ENCODE results near the gene ZDHHC11. TPM values are rescaled to one million over a fixed set of nuclear protein-coding genes. Genes with fewer than 3 reads are reported as not detected.

The ZDHHC11 gene
- total and polyA plus RNA-seq, 2 experiments from 2014 or later, result 8.0 to 29.1 TPM

DNA sequence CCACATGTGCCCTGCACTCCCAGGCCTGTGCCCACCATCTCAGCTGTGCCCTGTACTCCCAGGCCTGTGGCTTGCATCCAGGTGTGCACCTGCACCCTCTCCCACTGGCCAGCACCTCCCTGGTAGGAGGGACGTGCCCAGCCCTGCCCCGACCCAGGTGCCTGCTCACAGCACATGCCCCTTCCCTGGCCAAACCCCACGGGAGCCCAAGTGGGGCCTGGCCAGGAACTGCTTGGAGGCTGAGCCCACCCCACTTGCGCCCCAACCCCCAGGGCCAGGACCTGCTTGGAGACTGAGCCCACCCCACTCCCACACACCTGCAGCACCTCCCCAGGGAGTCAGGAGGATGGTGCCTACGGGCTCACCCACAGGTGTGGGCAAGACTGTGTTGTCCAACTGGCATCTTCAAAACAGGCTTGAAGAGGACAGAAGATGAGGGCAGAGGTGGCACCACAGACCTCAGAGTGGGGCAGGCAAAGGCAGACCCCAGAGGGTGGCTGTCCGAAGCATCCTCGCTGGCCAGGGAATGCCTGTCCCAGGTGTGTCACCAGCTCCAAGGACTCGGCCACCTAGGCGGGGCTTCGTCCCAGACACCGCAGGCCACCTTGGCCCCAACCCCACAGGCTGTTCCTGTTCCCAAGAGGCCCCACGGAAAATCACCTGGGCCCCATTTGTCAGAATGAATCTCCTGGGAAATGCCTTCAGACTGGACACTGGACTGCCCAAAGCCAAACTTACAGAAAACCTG is 77.1 kb downstream of the ZDHHC11 start:
- DNase-seq (ENCODE audit: low spot score), result no peak
- Mint-ChIP-seq H3K27me3 (ENCODE audit: insufficient read depth, low read depth, poor library complexity) (peaks cover 3% of the 10 kb centered on the region), H3K4me1 (peaks cover 2% of the 10 kb centered on the region; the same call in 2 of the 3 replicates)

More for the DNA sequence above, 77.1 kb downstream of the ZDHHC11 start:
- H3K27ac ChIP-seq (ENCODE audit: low read depth), result no peak overlapping the region
- TF ChIP-seq JUNB (IDR thresholded peaks at IDR 0.05; ENCODE audit: unreplicated experiment), result no peak
- TF ChIP-seq EZH2phosphoT487 (IDR thresholded peaks at IDR 0.05; ENCODE audit: unreplicated experiment), result no peak
- no peak for TF ChIP-seq STAT1 (IDR thresholded peaks at IDR 0.05; ENCODE audit: unreplicated experiment)
- TF ChIP-seq, protein P1, sequence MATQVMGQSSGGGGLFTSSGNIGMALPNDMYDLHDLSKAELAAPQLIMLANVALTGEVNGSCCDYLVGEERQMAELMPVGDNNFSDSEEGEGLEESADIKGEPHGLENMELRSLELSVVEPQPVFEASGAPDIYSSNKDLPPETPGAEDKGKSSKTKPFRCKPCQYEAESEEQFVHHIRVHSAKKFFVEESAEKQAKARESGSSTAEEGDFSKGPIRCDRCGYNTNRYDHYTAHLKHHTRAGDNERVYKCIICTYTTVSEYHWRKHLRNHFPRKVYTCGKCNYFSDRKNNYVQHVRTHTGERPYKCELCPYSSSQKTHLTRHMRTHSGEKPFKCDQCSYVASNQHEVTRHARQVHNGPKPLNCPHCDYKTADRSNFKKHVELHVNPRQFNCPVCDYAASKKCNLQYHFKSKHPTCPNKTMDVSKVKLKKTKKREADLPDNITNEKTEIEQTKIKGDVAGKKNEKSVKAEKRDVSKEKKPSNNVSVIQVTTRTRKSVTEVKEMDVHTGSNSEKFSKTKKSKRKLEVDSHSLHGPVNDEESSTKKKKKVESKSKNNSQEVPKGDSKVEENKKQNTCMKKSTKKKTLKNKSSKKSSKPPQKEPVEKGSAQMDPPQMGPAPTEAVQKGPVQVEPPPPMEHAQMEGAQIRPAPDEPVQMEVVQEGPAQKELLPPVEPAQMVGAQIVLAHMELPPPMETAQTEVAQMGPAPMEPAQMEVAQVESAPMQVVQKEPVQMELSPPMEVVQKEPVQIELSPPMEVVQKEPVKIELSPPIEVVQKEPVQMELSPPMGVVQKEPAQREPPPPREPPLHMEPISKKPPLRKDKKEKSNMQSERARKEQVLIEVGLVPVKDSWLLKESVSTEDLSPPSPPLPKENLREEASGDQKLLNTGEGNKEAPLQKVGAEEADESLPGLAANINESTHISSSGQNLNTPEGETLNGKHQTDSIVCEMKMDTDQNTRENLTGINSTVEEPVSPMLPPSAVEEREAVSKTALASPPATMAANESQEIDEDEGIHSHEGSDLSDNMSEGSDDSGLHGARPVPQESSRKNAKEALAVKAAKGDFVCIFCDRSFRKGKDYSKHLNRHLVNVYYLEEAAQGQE (IDR thresholded peaks at IDR 0.05; ENCODE audit: unreplicated experiment), result no peak
- TF ChIP-seq, protein P2, sequence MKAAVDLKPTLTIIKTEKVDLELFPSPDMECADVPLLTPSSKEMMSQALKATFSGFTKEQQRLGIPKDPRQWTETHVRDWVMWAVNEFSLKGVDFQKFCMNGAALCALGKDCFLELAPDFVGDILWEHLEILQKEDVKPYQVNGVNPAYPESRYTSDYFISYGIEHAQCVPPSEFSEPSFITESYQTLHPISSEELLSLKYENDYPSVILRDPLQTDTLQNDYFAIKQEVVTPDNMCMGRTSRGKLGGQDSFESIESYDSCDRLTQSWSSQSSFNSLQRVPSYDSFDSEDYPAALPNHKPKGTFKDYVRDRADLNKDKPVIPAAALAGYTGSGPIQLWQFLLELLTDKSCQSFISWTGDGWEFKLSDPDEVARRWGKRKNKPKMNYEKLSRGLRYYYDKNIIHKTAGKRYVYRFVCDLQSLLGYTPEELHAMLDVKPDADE (IDR thresholded peaks at IDR 0.05), result no peak
- no peak for TF ChIP-seq ZNF331 (CRISPR knock-in tag; IDR thresholded peaks at IDR 0.05; ENCODE audit: low read depth)
- TF ChIP-seq NANOG (IDR thresholded peaks at IDR 0.05; ENCODE audit: borderline replicate concordance), result no peak
- TF ChIP-seq, protein P3, sequence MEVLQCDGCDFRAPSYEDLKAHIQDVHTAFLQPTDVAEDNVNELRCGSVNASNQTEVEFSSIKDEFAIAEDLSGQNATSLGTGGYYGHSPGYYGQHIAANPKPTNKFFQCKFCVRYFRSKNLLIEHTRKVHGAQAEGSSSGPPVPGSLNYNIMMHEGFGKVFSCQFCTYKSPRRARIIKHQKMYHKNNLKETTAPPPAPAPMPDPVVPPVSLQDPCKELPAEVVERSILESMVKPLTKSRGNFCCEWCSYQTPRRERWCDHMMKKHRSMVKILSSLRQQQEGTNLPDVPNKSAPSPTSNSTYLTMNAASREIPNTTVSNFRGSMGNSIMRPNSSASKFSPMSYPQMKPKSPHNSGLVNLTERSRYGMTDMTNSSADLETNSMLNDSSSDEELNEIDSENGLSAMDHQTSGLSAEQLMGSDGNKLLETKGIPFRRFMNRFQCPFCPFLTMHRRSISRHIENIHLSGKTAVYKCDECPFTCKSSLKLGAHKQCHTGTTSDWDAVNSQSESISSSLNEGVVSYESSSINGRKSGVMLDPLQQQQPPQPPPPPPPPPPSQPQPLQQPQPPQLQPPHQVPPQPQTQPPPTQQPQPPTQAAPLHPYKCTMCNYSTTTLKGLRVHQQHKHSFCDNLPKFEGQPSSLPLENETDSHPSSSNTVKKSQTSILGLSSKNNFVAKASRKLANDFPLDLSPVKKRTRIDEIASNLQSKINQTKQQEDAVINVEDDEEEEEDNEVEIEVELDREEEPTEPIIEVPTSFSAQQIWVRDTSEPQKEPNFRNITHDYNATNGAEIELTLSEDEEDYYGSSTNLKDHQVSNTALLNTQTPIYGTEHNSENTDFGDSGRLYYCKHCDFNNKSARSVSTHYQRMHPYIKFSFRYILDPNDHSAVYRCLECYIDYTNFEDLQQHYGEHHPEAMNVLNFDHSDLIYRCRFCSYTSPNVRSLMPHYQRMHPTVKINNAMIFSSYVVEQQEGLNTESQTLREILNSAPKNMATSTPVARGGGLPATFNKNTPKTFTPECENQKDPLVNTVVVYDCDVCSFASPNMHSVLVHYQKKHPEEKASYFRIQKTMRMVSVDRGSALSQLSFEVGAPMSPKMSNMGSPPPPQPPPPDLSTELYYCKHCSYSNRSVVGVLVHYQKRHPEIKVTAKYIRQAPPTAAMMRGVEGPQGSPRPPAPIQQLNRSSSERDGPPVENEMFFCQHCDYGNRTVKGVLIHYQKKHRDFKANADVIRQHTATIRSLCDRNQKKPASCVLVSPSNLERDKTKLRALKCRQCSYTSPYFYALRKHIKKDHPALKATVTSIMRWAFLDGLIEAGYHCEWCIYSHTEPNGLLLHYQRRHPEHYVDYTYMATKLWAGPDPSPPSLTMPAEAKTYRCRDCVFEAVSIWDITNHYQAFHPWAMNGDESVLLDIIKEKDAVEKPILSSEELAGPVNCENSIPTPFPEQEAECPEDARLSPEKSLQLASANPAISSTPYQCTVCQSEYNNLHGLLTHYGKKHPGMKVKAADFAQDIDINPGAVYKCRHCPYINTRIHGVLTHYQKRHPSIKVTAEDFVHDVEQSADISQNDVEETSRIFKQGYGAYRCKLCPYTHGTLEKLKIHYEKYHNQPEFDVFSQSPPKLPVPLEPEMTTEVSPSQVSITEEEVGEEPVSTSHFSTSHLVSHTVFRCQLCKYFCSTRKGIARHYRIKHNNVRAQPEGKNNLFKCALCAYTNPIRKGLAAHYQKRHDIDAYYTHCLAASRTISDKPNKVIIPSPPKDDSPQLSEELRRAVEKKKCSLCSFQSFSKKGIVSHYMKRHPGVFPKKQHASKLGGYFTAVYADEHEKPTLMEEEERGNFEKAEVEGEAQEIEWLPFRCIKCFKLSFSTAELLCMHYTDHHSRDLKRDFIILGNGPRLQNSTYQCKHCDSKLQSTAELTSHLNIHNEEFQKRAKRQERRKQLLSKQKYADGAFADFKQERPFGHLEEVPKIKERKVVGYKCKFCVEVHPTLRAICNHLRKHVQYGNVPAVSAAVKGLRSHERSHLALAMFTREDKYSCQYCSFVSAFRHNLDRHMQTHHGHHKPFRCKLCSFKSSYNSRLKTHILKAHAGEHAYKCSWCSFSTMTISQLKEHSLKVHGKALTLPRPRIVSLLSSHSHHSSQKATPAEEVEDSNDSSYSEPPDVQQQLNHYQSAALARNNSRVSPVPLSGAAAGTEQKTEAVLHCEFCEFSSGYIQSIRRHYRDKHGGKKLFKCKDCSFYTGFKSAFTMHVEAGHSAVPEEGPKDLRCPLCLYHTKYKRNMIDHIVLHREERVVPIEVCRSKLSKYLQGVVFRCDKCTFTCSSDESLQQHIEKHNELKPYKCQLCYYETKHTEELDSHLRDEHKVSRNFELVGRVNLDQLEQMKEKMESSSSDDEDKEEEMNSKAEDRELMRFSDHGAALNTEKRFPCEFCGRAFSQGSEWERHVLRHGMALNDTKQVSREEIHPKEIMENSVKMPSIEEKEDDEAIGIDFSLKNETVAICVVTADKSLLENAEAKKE (CRISPR knock-in tag; IDR thresholded peaks at IDR 0.05), result no peak
- ATAC-seq, result no peak
- H4K20me1 ChIP-seq (replicated peaks; ENCODE audit: insufficient read depth), result no peaks in the 10 kb centered on the region
- no peaks in the 10 kb centered on the region for H3K27me3 ChIP-seq (ENCODE audit: insufficient read depth)
- no peaks in the 10 kb centered on the region for H3K4me1 ChIP-seq (ENCODE audit: insufficient read depth)
- no peaks in the 10 kb centered on the region for H3F3A ChIP-seq (replicated peaks; ENCODE audit: low read depth)
- H3K36me3 Mint-ChIP-seq (ENCODE audit: low read depth), result peaks cover 5% of the 10 kb centered on the region; the same call in 2 of the 3 replicates
- H3K27ac Mint-ChIP-seq, result no peak overlapping the region
- no peaks in the 10 kb centered on the region for H3K36me3 ChIP-seq (ENCODE audit: insufficient read depth)
- H3K9me3 Mint-ChIP-seq, result no peaks in the 10 kb centered on the region; the same call in 2 of the 3 replicates
- no peaks in the 10 kb centered on the region for H3K9me2 ChIP-seq (ENCODE audit: insufficient read depth)
- H3K4me2 ChIP-seq, result no peak overlapping the region
- no peaks in the 10 kb centered on the region for H3K79me2 ChIP-seq (replicated peaks; ENCODE audit: insufficient read depth)
- no peak overlapping the region for H2AFZ ChIP-seq
- no peak overlapping the region for H3K4me3 ChIP-seq
- H3K4me3 Mint-ChIP-seq, result no peak overlapping the region
